Esophagus muscularis mucosa (tissue), 4 donors: ENCODE data around the gene EMC10. TPM values are rescaled to one million over a fixed set of nuclear protein-coding genes. Genes with fewer than 3 reads are reported as not detected.

Experiments used
- DNase-seq: peaks from one replicate; pipeline ENCODE4 v3.0.0-alpha.2; 2017; ENCODE audit errors: extremely low spot score
- H3K27ac ChIP-seq, 4 donors: fragments of 200-600 bp; sonication (generic); replicated peaks in 1 of 4; 1 replicate in 3 of 4; 2 replicates in 1 of 4; pipeline ENCODE4 v1.5.1; 2016 to 2019; ENCODE audit warnings: mild to moderate bottlenecking in 1 of 4
- H3K27me3 ChIP-seq, 4 donors: fragments of 200-600 bp; sonication (generic); one replicate each; pipeline versions ENCODE4 v1.5.1 to v1.6.0; 2016 to 2019
- H3K36me3 ChIP-seq, 4 donors: fragments of 200-600 bp; sonication (generic); one replicate each; pipeline ENCODE4 v1.5.1; 2016 to 2019
- H3K4me1 ChIP-seq, 4 donors: fragments of 200-600 bp; sonication (generic); one replicate each; pipeline ENCODE4 v1.5.1; 2016 to 2019
- H3K4me3 ChIP-seq, 4 donors: fragments of 200-600 bp; sonication (generic); 1 replicate in 2 of 4; 2 replicates in 2 of 4; pipeline ENCODE4 v1.5.1; 2016 to 2019; ENCODE audit warnings: mild to moderate bottlenecking in 4 of 4, moderate library complexity in 1 of 4
- H3K9me3 ChIP-seq, 4 donors: fragments of 200-600 bp; sonication (generic); 1 replicate in 3 of 4; 2 replicates in 1 of 4; pipeline ENCODE4 v1.5.1; 2016 to 2019
- CTCF ChIP-seq, 3 experiments: fragments of 200-600 bp in 2 of 3; fragments of 450-650 bp in 1 of 3; sonication (generic) in 2 of 3; IDR thresholded peaks; one replicate each; pipeline ENCODE4 v1.5.1; 2017 to 2019; ENCODE audit warnings: antibody characterized with exemption in 3 of 3, mild to moderate bottlenecking in 2 of 3, moderate library complexity in 1 of 3
- EP300 ChIP-seq: sonication (generic); formaldehyde crosslinking; IDR thresholded peaks from one replicate; pipeline ENCODE4 v1.6.1; 2017; ENCODE audit warnings: antibody characterized with exemption
- POLR2A ChIP-seq: fragments of 450-650 bp; IDR thresholded peaks from one replicate; pipeline ENCODE4 v1.6.1; 2017; ENCODE audit warnings: antibody characterized with exemption, moderate library complexity, mild to moderate bottlenecking, low read depth
- POLR2AphosphoS5 ChIP-seq, 2 donors: sonication (generic); formaldehyde crosslinking; IDR thresholded peaks; one replicate each; pipeline ENCODE4 v1.6.1; 2017; ENCODE audit warnings: antibody characterized with exemption in 2 of 2
- WGBS: methylation state at CpG from one replicate; pipeline ENCODE4 v1.1.5; 2018; 5-methylcytosine and 5-hydroxymethylcytosine counted together
- intact Hi-C: fragments of 100-400 bp; cut with DNase I; formaldehyde crosslinking; loops from one replicate; pipeline ENCODE4 v1.15.1; 2023
- total RNA-seq, 4 donors: library from RNA; depleted of rRNA; stranded (reverse); fragments of >200 nt; gene quantifications; one replicate each; pipeline versions ENCODE4 v1.1.0 to v1.2.1, GENCODE V29; 2016

Gene EMC10
- total RNA-seq, result 10 to 100 TPM; 41.1 to 79.1 (median 59.7) TPM

- TF ChIP-seq POLR2AphosphoS5 (IDR thresholded peaks at IDR 0.05) (peak; percentile 81 to 93), CTCF (IDR thresholded peaks at IDR 0.05) (peak in 1 of 3 experiments; percentile 25), POLR2A (peak; percentile 51), EP300 (no peak)
Observed at GRCh38 chr19:50476224-50476906, at the start of gene EMC10, which contains the start of gene GARIN5A. TSS of gene EMC10 (plus strand) at chr19:50476507. CDS start at chr19:50476545, 38 bp downstream. TSS of gene GARIN5A (minus strand) at chr19:50476848. CDS start at chr19:50476388, 460 bp downstream.

DNA sequence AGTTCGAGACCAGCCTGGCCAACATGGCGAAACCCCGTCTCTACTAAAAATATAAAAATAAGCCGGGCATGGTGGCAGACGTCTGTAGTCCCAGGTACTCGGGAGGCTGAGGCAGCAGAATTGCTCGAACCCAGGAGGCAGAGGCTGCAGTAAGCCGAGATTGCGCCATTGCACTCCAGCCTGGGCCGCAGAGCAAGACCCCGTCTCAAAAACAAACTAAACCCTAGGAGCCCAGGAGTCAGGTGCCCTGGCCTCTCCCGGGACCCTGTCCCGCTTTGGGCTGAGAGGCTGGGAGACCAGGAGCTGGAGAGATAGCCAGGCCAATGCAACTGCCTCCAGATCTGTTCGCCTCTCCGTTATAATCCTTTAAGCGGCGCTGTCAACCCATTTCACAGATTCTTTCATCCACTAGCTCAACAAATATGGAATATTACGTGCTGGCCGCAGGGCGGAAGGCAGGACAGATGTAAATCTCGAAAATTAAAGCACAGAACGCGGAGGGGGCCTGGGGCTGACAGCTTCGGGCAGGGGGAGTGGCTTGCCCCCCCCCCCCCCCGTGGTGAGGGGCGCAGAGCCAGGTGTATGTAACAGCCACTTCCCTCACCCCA, 48.9 kb upstream of the EMC10 start:
- peaks cover 0 to 59% (median 12%) of the 10 kb centered on the region in 4 donors for H3K27me3 ChIP-seq
- intact Hi-C loops, result no loop called here
- DNase-seq, result no peak
- H3K4me1 ChIP-seq, result peaks cover 16 to 29% (median 27%) of the 10 kb centered on the region in 4 donors
- H3K27ac ChIP-seq, result peak overlapping the region in 3 of 4 donors; percentile 40 to 50 (median 43)
- TF ChIP-seq CTCF (IDR thresholded peaks at IDR 0.05) (no peak), POLR2A (no peak), POLR2AphosphoS5 (IDR thresholded peaks at IDR 0.05) (no peak), EP300 (no peak)
- H3K4me3 ChIP-seq, result peak overlapping the region; percentile 31 to 49 (median 36)
- H3K36me3 ChIP-seq, result no peaks in the 10 kb centered on the region
- WGBS, result 77% methylated on average over 26 of the region's 26 CpGs
- no peaks in the 10 kb centered on the region for H3K9me3 ChIP-seq

More at GRCh38 chr19:50476224-50476906, at the start of gene EMC10, which contains the start of gene GARIN5A:
- Histone ChIP-seq H3K36me3 (peaks cover 17 to 31% (median 30%) of the 10 kb centered on the region in 4 donors), H3K4me1 (peaks cover 18 to 34% (median 24%) of the 10 kb centered on the region in 4 donors), H3K27ac (peak within 1 kb of the TSS; percentile 70 to 81 (median 74)), H3K27me3 (no peaks in the 10 kb centered on the region), H3K9me3 (no peaks in the 10 kb centered on the region), H3K4me3 (peak within 1 kb of the TSS; percentile 79 to 96 (median 82))
- DNase-seq, result peak; percentile 96
- under 1% methylated on average over 24 of the region's 58 CpGs for WGBS
- intact Hi-C loops, result no loop called here

DNA sequence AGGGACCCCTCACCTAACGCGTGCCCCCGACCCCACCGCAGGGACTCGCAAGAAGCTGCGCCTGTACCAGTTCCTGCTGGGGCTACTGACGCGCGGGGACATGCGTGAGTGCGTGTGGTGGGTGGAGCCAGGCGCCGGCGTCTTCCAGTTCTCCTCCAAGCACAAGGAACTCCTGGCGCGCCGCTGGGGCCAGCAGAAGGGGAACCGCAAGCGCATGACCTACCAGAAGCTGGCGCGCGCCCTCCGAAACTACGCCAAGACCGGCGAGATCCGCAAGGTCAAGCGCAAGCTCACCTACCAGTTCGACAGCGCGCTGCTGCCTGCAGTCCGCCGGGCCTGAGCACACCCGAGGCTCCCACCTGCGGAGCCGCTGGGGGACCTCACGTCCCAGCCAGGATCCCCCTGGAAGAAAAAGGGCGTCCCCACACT, 48.3 kb upstream of the EMC10 start:
- Histone ChIP-seq H3K9me3 (no peaks in the 10 kb centered on the region), H3K4me3 (peak overlapping the region; percentile 31 to 49 (median 36)), H3K36me3 (no peaks in the 10 kb centered on the region), H3K4me1 (peaks cover 18 to 34% (median 31%) of the 10 kb centered on the region in 4 donors), H3K27ac (peak overlapping the region; percentile 40 to 50 (median 46)), H3K27me3 (peaks cover 0 to 59% (median 16%) of the 10 kb centered on the region in 4 donors)
- no peak for TF ChIP-seq EP300
- TF ChIP-seq CTCF (IDR thresholded peaks at IDR 0.05), result no peak
- no peak for TF ChIP-seq POLR2A
- peak; percentile 63 to 80 for TF ChIP-seq POLR2AphosphoS5 (IDR thresholded peaks at IDR 0.05)
- 40% methylated on average over 1 of the region's 38 CpGs for WGBS
- DNase-seq, result peak; percentile 93
- intact Hi-C loops, result no loop called here

DNA sequence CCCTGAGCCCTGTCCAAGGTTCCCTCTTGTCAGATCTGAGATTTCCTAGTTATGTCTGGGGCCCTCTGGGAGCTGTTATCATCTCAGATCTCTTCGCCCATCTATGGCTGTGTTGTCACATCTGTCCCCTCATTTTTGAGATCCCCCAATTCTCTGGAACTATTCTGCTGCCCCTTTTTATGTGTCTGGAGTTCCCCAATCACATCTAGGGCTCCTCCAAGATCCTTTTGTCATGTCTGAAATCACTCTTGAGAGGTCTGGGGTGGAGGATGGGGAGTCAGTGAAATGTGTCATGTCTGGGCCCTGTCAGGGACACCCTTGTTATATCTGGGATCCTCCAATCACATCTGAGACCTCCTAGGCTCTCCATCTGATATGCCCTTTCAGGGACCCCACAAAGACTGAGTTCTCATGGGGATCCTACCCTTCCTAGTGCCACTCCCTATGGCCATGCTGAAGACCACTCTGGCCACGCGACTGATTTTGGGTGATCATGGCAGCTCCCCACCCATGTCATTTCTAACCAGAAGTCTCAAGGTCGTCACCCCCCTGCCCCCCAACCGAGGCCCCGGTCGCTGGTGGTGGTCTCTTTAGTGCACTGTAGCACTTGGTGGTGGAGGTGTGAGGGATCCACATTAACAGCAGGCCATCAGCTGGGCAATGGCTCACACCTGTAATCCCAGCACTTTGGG, 47.4 kb upstream of the EMC10 start:
- Histone ChIP-seq H3K27me3 (peaks cover 0 to 60% (median 20%) of the 10 kb centered on the region in 4 donors), H3K4me3 (no peak overlapping the region), H3K36me3 (no peaks in the 10 kb centered on the region), H3K4me1 (peaks cover 18 to 34% (median 31%) of the 10 kb centered on the region in 4 donors), H3K27ac (no peak overlapping the region), H3K9me3 (no peaks in the 10 kb centered on the region)
- WGBS, result 87% methylated on average over 6 of the region's 7 CpGs
- TF ChIP-seq CTCF (IDR thresholded peaks at IDR 0.05), result no peak
- TF ChIP-seq EP300, result no peak
- no peak for TF ChIP-seq POLR2AphosphoS5 (IDR thresholded peaks at IDR 0.05)
- no peak for TF ChIP-seq POLR2A
- DNase-seq, result no peak
- intact Hi-C loops, result no loop called here
